Measurements from ENCODE around the gene CHCHD6.

DNA sequence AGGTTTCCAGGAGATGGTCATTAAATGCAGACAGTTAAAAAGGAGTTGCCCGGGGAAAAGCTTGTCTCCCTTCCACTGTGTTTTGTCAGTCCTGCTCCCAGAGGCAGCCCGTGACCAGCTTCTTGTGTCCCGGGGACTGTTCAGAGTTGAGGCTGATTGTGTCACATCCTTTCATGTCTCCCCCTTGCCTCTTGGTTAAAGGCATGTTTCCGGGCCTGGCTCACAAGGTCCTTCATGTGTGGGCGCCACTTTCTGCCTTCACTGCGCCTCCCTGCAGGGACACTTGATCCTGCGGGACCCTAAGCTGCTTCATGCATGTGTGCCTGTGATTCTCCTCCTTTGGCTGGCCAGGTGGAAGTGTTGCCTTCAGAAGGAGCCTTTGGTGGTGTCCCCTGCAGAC, 9.2 kb downstream of the CHCHD6 start:
- TF ChIP-seq, protein P1, sequence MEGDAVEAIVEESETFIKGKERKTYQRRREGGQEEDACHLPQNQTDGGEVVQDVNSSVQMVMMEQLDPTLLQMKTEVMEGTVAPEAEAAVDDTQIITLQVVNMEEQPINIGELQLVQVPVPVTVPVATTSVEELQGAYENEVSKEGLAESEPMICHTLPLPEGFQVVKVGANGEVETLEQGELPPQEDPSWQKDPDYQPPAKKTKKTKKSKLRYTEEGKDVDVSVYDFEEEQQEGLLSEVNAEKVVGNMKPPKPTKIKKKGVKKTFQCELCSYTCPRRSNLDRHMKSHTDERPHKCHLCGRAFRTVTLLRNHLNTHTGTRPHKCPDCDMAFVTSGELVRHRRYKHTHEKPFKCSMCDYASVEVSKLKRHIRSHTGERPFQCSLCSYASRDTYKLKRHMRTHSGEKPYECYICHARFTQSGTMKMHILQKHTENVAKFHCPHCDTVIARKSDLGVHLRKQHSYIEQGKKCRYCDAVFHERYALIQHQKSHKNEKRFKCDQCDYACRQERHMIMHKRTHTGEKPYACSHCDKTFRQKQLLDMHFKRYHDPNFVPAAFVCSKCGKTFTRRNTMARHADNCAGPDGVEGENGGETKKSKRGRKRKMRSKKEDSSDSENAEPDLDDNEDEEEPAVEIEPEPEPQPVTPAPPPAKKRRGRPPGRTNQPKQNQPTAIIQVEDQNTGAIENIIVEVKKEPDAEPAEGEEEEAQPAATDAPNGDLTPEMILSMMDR (IDR thresholded peaks at IDR 0.05; ENCODE audit: low read depth, low read length, missing input control), result no peak
- TF ChIP-seq REST (IDR thresholded peaks at IDR 0.05) (no peak), MAX (IDR thresholded peaks at IDR 0.05) (no peak), YY1 (IDR thresholded peaks at IDR 0.05) (no peak), GABPA (IDR thresholded peaks at IDR 0.05 in 1 of 2, conservative IDR thresholded peaks at IDR 0.05 in 1 of 2) (no peak), RXRA (IDR thresholded peaks at IDR 0.05) (no peak), SP1 (IDR thresholded peaks at IDR 0.05) (no peak), ATF3 (IDR thresholded peaks at IDR 0.05) (no peak), TAF1 (conservative IDR thresholded peaks at IDR 0.05) (no peak), EGR1 (IDR thresholded peaks at IDR 0.05; ENCODE audit: low read depth in 2 of 2) (no peak)

Measured in liver (tissue), 3 donors.